Caco-2 (cell line): Measurements from ENCODE around the gene TEX12. TPM values are rescaled to one million over a fixed set of nuclear protein-coding genes. Genes with fewer than 3 reads are reported as not detected.
A peak's percentile ranks its signal among the peaks of the same experiment; 100 is the strongest.

Experiments
- BruUV-seq: library from RNA; stranded (reverse); fragments of 400-500 nt; replicated peaks from 2 replicates; lab custom pipeline; 2021; lab: Mats Ljungman, UMichigan
- CTCF ChIA-PET: fragments of 300-600 bp; sonication (Branson Sonifier 250); formaldehyde crosslinking; loops from one replicate; lab custom pipeline; 2022; ENCODE audit warnings: antibody characterized with exemption; lab: Charles Lee
- POLR2A ChIA-PET: fragments of 300-600 bp; sonication (Branson Sonifier 250); formaldehyde crosslinking; loops from one replicate; lab custom pipeline; 2022; ENCODE audit warnings: antibody characterized with exemption; lab: Charles Lee
- DNase-seq, 2 experiments: peaks; one replicate each; pipeline versions ENCODE4 v3.0.0 to v3.0.0-alpha.2; 2020 to 2022
- H3K27me3 ChIP-seq: replicated peaks from 2 replicates; pipeline ENCODE4 v1.6.0; 2011; ENCODE audit warnings: low read length; ENCODE audit not compliant: control insufficient read depth, insufficient read depth
- H3K36me3 ChIP-seq: 2 replicates; pipeline ENCODE4 v1.5.1; 2011; ENCODE audit warnings: low read length; ENCODE audit not compliant: control insufficient read depth, insufficient read depth
- H3K4me1 ChIP-seq: fragments of 250-450 bp; sonication (Bioruptor Pico); 2 replicates; pipeline ENCODE4 v1.5.1; 2020; ENCODE audit warnings: mild to moderate bottlenecking
- H3K4me3 ChIP-seq: 2 replicates; pipeline ENCODE4 v1.5.1; 2011; ENCODE audit warnings: low read depth, mild to moderate bottlenecking, control low read depth, low read length
- H3K9me3 ChIP-seq: fragments of 250-450 bp; sonication (Bioruptor Pico); 2 replicates; pipeline ENCODE4 v1.5.1; 2020; ENCODE audit warnings: mild to moderate bottlenecking, moderate library complexity
- H3K27ac Mint-ChIP-seq: one replicate; pipeline ENCODE4 v1.8.0; 2022; ENCODE audit warnings: mixed read lengths; ENCODE audit not compliant: unreplicated experiment
- H3K27me3 Mint-ChIP-seq: one replicate; pipeline ENCODE4 v1.8.0; 2022; ENCODE audit warnings: mixed read lengths; ENCODE audit not compliant: insufficient read depth, unreplicated experiment
- H3K36me3 Mint-ChIP-seq: one replicate; pipeline ENCODE4 v1.8.0; 2022; ENCODE audit warnings: mild to moderate bottlenecking, mixed read lengths; ENCODE audit not compliant: insufficient read depth, unreplicated experiment
- H3K4me1 Mint-ChIP-seq: one replicate; pipeline ENCODE4 v1.8.0; 2022; ENCODE audit warnings: low read depth, mixed read lengths; ENCODE audit not compliant: unreplicated experiment
- H3K4me3 Mint-ChIP-seq: one replicate; pipeline ENCODE4 v1.8.0; 2022; ENCODE audit warnings: mild to moderate bottlenecking, moderate library complexity, mixed read lengths; ENCODE audit not compliant: unreplicated experiment
- H3K9me3 Mint-ChIP-seq: one replicate; pipeline ENCODE4 v1.8.0; 2022; ENCODE audit warnings: mixed read lengths; ENCODE audit not compliant: unreplicated experiment
- intact Hi-C: fragments of 100-400 bp; cut with micrococcal nuclease; formaldehyde crosslinking; loops from one replicate; pipeline ENCODE4 v1.10.0; 2022; ENCODE audit not compliant: unreplicated experiment
- total RNA-seq: library from RNA; stranded (reverse); gene quantifications from 2 replicates; pipeline ENCODE4 v1.2.3, GENCODE V29; 2022
- TF ChIP-seq, protein P1 (sequence below), 2 experiments: fragments of 200-600 bp in 1 of 2; IDR thresholded peaks; 1 replicate in 1 of 2; 2 replicates in 1 of 2; pipeline versions ENCODE4 v1.5.1 to v1.8.0; 2011 to 2022; ENCODE audit warnings: antibody characterized with exemption in 1 of 2, control low read depth in 1 of 2, inconsistent platforms in 1 of 2, low read depth in 1 of 2, low read length in 1 of 2, mild to moderate bottlenecking in 1 of 2, moderate library complexity in 1 of 2; ENCODE audit not compliant: insufficient read depth in 1 of 2, severe bottlenecking in 1 of 2, unreplicated experiment in 1 of 2

The TEX12 gene
- total RNA-seq, 1 experiment from 2014 or later: not detected

DNA sequence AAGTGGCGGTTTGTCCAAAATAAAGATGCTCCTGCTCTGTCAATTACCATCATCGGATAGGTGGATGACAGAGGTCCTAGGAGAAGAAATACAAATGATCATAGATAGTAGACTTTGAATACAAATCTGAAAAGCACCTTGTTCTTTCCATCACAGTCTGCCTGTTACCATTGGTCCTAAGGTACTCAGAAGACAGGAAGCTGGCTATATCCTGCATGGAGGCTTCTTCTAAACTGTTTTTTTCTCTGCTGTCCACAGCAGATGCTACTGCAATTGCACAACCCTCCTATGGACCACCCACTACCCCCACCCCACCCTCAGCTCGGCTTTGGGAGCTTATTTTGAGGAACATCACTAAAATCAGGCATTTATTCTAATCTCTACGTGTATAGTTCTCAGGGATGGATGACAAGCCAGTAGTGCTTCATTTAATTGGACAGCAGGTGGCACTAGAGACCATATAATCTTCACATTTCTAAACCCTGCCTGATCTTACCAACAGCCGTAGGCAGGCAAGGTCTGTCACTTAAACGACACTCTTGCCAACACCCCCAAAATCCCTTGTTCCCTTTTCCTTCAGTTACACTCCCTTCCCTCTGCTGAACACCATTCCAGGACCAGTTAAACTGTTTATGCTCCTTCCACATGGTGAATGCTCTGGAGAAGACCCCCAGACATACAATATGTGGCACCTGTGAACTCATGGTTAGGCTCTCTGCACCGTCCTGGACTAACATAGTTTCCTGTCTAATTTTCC, 52.5 kb downstream of the TEX12 start:
- BruUV-seq: no TSS peak

DNA sequence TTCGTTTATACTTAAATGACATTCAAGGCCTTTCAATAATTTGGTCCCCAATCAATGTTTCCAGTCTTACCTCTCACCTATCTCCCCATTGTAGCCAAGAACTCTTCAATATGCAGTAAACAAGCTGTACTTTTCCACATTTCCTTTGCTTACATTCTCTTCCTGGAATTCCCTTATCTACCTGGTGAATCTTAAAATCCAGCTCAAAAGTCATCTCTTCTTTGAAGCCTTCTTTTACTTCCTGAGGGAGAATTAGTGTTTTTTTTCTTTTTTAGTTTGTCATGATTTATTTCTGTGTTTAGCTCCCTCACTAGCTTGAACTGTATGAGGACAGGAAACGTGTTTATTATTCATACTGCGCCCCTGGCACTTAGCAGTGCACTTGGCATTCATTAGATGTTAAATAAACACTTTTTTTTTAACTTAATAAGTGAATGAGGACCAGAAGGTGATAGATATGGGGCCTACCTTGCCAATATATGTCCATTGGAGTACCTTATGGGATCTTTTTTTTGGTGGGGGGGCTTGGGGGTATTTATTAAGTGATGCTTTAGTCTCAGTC, 54.2 kb downstream of the TEX12 start:
- H3K4me3 Mint-ChIP-seq: no peak overlapping the region
- POLR2A ChIA-PET: interaction anchor here (0.6 kb wide), 1 partner anchor 25 kb away, joined by 3 read pairs; no protein-coding TSS in a partner anchor
- CTCF ChIA-PET: interaction anchor here (0.7 to 7.1 kb wide), 8 partner anchors 10 to 546 kb away, joined by 3 to 139 read pairs (median 4); no protein-coding TSS in a partner anchor

More for the DNA sequence above, 52.5 kb downstream of the TEX12 start:
- TF ChIP-seq, protein P1, sequence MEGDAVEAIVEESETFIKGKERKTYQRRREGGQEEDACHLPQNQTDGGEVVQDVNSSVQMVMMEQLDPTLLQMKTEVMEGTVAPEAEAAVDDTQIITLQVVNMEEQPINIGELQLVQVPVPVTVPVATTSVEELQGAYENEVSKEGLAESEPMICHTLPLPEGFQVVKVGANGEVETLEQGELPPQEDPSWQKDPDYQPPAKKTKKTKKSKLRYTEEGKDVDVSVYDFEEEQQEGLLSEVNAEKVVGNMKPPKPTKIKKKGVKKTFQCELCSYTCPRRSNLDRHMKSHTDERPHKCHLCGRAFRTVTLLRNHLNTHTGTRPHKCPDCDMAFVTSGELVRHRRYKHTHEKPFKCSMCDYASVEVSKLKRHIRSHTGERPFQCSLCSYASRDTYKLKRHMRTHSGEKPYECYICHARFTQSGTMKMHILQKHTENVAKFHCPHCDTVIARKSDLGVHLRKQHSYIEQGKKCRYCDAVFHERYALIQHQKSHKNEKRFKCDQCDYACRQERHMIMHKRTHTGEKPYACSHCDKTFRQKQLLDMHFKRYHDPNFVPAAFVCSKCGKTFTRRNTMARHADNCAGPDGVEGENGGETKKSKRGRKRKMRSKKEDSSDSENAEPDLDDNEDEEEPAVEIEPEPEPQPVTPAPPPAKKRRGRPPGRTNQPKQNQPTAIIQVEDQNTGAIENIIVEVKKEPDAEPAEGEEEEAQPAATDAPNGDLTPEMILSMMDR (IDR thresholded peaks at IDR 0.05; ENCODE audit: insufficient read depth in 1 of 2, low read depth in 1 of 2, low read length in 1 of 2, severe bottlenecking in 1 of 2, unreplicated experiment in 1 of 2): peak; percentile 71 to 98
- H3K9me3 Mint-ChIP-seq: no peaks in the 10 kb centered on the region
- Histone ChIP-seq H3K27me3 (no peaks in the 10 kb centered on the region), H3K4me3 (no peak overlapping the region), H3K36me3 (no peaks in the 10 kb centered on the region), H3K9me3 (no peaks in the 10 kb centered on the region), H3K4me1 (peaks cover 26% of the 10 kb centered on the region)
- peak; percentile 60 to 78 for DNase-seq
- intact Hi-C loops: loop anchor here (1.0 to 10.0 kb wide), 9 partner anchors 61 to 1068 kb away; no protein-coding TSS in a partner anchor
- ChIA-PET POLR2A (no interaction called here), CTCF (interaction anchor here (0.6 to 7.1 kb wide), 4 partner anchors 20 to 114 kb away, joined by 3 to 139 read pairs (median 4); no protein-coding TSS in a partner anchor)
- H3K27me3 Mint-ChIP-seq: no peaks in the 10 kb centered on the region
- H3K4me3 Mint-ChIP-seq: no peak overlapping the region
- peaks cover 15% of the 10 kb centered on the region for H3K4me1 Mint-ChIP-seq
- H3K27ac Mint-ChIP-seq: no peak overlapping the region
- H3K36me3 Mint-ChIP-seq: no peaks in the 10 kb centered on the region

More for the DNA sequence above, 54.2 kb downstream of the TEX12 start:
- Mint-ChIP-seq H3K27me3 (no peaks in the 10 kb centered on the region), H3K27ac (no peak overlapping the region), H3K4me1 (peaks cover 11% of the 10 kb centered on the region), H3K9me3 (no peaks in the 10 kb centered on the region), H3K36me3 (peaks cover 6% of the 10 kb centered on the region)
- no peak overlapping the region for H3K4me3 ChIP-seq
- H3K27me3 ChIP-seq: no peaks in the 10 kb centered on the region
- peaks cover 26% of the 10 kb centered on the region for H3K4me1 ChIP-seq
- no peaks in the 10 kb centered on the region for H3K36me3 ChIP-seq
- TF ChIP-seq, protein P1 (IDR thresholded peaks at IDR 0.05; ENCODE audit: insufficient read depth in 1 of 2, low read depth in 1 of 2, low read length in 1 of 2, severe bottlenecking in 1 of 2, unreplicated experiment in 1 of 2): no peak
- intact Hi-C loops: no loop called here
- no peaks in the 10 kb centered on the region for H3K9me3 ChIP-seq
- no peak for DNase-seq
- BruUV-seq: no TSS peak

Other genes starting within 250 kb of the TEX12 start
- gene C11orf52, start 248.5 kb upstream of the TEX12 start, total RNA-seq: 14.4 and 14.8 TPM in 2 replicates
- gene DIXDC1, start 230.0 kb upstream of the TEX12 start, total RNA-seq: 4.9 and 6.4 TPM in 2 replicates
- 99.3 and 100.0 TPM in 2 replicates for gene DLAT, start 142.0 kb upstream of the TEX12 start, total RNA-seq
- gene PIH1D2, start 93.4 kb upstream of the TEX12 start, total RNA-seq: 2.6 and 2.7 TPM in 2 replicates
- 36.9 and 37.4 TPM in 2 replicates for gene NKAPD1, start 93.1 kb upstream of the TEX12 start, total RNA-seq
- gene TIMM8B, start 80.6 kb upstream of the TEX12 start, total RNA-seq: 147 and 154 TPM in 2 replicates
- 157 and 166 TPM in 2 replicates for gene SDHD, start 80.5 kb upstream of the TEX12 start, total RNA-seq
- 32.8 and 36.5 TPM in 2 replicates for gene IL18, start 3.3 kb upstream of the TEX12 start, total RNA-seq
- gene BCO2, start 8.1 kb downstream of the TEX12 start, total RNA-seq: 1.3 and 2.2 TPM in 2 replicates
- gene PTS, start 59.1 kb downstream of the TEX12 start, total RNA-seq: 78.0 and 79.5 TPM in 2 replicates
- not detected in 2 replicates for gene PLET1, start 93.5 kb downstream of the TEX12 start, total RNA-seq